Measurements from ENCODE around the gene TNFRSF8.
A peak's percentile ranks its signal among the peaks of the same experiment; 100 is the strongest.

Gene TNFRSF8

DNA sequence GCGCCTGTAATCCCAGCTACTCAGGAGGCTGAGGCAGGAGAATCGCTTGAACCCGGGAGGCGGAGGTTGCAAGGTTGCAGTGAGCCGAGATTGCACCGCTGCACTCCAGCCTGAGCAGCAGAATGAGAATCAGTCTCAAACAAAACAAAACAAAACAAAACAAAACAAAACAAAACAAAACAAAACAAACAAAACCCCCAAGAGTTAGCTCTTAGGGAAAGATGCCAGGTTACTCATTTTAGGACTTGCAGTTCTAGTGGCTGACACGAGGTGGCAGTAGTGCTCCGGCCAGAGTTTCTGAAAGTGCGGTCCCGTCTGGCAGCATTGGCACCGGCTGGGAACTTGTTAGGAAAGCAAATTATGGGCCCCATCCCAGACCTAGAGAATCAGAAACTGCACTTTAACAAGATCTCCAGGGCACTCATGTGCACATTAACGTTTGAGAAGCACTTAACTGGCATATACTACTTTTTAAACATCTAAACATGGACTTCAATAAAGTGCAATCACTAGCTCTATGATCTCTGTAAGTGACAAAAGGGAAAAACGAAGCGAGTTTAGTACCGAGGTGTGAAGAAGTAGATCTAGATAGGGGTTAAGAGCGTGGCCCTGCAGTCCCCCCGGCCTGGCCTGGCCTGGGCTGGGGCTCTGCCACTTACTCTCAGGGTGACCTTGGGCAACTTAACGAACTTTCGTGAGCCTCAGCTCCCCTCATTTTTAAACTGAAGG lies 61.8 kb downstream of the TNFRSF8 start:
- DNase-seq: peak; percentile 80

DNA sequence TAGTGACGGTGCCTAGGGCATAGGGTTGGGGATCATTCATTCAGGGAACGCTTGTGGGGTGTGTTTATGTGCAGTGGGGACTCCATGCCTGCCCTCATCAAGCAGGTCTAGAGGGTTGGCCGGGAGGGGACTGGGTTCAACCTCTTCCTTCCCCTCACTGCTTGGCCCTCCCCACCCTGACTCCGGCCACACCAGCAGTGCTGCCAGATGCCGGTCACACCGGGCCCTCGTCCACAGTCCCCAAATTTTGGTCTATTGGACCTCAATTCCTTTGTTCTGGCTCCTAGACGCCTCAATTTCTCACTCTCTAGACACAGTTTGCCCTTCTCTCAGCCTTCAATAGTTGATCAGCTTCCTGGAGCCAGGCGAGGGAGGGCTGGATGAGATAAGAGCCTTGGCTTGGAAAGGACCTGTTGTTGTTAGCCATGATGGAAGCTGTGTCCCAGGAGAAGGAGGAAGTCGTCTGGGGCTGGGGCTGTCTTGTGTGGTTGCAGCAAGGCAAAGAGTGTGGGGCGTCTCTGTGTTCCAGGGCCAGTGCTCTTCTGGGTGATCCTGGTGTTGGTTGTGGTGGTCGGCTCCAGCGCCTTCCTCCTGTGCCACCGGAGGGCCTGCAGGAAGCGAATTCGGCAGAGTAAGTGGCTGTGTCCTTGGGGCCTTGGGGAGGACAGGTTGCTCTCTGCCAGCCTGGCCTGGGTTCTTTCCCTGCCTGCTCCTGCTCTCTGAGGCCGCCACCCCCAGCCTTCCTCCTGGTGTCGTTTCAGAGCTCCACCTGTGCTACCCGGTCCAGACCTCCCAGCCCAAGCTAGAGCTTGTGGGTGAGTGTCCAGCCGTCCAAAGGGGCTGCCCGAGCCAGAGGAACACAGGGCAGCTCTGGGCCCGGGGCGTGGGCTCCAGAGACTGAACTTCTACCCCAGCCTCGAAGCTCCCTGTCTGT lies 62.6 kb downstream of the TNFRSF8 start:
- DNase-seq: no peak

DNA sequence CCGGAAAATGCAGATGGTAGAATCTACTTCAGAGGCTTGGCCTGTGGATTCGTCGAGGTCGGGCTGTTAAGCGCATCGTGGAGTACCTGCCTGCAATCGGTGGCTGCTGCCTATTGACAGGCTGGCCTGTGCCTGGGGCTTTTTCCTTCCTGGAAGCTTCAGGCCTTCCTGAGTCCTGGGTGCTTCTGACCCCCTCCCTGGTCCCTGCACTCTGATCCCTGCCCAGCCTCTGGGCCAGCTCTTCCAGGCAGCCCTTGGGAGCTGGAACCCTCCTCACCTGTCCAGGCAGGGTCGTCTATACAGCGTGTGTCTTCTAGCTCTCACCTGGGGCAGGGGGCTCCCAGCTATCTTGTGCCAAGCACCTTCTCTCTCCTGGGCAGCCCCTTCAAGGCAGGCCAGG lies 63.7 kb downstream of the TNFRSF8 start:
- DNase-seq: no peak

DNA sequence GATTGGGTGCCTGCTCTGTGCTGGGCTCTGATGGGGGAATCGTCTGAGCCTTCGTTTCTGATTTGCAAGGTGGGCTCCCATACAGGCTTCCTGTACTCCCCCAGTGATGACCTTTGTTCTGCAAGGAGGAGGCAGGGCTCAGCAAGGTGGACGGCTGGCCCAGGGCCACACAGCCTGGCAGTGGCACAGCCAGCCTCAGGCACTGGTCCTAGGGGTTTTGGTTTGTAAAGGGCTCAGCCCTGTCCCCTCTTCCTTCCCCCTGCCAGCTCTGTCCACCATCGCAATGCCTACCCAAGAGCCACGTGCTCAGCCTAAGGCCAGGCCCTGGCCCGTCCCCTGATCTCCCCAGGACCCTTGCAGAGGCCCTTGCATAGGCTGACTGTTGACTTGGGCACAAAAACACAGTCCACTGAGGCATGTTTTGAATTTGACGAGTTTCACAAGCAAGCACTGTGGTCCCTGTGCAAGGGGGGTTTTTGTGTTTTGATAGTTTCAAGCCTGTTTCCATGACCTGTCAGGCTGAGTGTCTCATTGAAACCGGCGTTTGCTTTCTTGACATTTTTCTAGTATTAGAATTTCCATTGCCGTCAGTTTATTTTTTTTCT lies 64.2 kb downstream of the TNFRSF8 start:
- DNase-seq: peak; percentile 57

DNA sequence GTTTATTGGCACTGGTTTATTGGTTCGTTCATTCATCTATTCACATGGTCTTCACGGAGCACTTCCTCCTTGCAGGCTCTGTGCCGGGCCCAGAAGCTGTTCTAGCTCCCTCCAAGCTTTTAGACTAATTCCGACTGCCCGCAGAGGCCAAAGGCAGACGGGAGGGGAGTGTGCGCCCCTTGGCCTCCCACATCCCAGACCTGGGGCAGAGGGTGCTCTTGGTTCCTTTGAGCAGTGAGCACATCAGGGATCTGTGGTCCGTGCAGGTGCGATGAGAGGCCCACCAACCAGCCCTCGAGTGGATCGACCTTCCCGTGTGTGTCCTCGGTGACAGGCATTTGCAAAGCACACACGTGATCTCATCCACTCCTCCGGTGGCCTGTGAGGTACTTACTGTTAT lies 65.0 kb downstream of the TNFRSF8 start:
- DNase-seq: peak; percentile 47

DNA sequence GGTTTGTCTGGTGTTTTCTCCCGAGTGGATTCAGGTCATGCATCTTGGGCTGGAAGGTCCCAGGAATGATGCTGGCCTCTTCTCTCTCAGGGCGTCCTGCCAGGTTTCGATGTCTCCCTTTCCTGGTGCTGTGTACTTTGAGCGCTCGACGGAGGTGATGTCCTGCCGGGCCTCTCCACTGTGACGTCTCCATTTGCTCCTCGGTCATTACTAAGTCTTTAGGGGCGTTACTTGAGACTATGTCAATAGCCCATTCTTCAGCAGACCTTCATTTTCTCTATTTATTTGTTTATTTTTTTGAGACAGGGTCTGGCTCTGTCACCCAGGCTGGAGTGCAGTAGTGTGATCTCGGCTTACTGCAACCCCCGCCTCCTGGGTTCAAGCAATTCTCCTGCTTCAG lies 66.5 kb downstream of the TNFRSF8 start:
- no peak for DNase-seq

DNA sequence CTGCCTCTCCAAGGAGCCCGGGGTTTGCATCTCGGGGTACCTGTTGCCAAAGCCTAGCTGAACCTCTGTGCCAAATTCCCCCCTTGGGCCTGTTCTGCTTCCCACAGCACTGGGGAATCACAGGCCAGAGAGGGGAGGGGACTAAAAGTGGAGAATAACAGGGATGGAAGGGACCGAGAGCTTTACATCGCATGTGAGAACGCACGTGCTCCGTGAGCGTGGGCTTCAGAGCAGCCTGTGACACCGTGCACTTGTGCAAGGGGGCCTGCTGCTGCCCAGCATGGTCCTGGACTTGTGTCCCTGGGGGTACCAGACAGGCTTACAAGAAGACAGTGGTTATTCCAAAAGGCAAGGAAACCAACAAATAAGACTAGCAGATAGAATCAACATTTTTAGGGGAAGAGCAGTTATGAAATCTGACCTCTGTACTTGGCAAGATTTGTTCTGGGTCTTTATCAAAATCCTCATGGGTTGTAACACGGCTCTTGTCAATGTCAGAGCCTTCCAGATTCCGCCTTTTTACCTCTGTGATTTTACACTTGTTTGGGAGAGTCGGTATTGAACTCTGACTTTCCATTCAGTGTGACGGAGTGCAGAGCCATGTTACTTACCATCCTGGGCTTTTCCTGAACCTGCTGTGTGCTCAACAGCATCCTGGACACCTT lies 67.5 kb downstream of the TNFRSF8 start:
- DNase-seq: no peak

DNA sequence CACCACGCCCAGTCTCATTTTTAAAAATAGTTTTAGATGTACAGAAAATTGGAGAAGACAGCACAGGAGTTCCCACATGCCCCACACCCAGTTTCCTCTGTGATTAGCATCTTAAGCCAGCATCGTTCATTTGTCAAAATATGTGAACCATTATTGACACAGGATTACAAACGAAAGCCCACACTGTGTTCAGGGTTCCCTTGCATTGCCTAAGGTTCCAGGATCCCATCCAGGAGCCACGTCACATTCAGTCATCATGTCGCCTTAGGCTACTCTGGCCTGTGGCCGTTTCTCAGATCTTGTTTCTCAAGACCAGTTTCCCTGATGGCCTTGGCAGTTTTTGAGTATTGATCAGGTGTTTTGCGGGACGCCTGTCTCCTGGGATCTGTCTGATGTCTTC lies 69.0 kb downstream of the TNFRSF8 start:
- DNase-seq: no peak

DNA sequence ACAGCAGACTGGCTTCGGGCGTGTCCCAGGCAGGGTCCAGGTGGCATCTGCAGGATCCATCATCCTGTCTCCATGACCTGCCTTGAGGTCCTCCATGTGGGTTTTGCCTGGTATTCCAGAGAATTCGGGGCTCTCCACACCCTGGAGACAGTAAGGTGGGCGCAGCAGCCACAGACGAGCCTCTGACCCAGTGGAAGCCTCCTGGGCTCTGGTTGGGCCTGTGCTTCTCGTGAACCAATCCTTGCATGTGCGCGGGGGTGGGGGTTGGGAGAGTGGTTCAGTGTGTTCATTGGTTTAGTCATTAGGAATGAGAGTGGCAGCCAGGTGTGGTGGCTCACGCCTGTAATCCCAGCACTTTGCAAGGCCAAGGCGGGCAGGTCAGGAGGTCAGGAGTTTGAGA lies 71.6 kb downstream of the TNFRSF8 start:
- DNase-seq: no peak

DNA sequence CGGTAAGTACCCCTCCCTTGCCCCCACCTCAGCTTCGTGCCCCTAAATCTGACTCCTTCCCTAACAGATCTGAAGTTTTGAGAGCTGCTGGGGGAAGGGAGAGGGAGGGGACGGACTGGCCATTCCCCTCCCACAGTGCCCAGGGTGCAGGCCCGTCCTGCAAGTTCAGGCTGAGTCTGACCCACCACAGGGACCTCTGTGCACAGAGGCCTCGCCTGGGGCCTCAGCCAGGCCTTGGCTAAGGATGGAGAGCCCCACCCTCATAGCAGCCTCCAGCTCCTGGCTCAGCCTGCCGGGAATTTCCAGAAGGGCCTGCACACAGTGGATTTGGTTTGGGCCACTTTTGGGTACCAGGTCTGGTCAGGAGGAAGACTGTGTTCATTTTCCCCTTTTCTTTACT lies 72.5 kb downstream of the TNFRSF8 start:
- DNase-seq: no peak

DNA sequence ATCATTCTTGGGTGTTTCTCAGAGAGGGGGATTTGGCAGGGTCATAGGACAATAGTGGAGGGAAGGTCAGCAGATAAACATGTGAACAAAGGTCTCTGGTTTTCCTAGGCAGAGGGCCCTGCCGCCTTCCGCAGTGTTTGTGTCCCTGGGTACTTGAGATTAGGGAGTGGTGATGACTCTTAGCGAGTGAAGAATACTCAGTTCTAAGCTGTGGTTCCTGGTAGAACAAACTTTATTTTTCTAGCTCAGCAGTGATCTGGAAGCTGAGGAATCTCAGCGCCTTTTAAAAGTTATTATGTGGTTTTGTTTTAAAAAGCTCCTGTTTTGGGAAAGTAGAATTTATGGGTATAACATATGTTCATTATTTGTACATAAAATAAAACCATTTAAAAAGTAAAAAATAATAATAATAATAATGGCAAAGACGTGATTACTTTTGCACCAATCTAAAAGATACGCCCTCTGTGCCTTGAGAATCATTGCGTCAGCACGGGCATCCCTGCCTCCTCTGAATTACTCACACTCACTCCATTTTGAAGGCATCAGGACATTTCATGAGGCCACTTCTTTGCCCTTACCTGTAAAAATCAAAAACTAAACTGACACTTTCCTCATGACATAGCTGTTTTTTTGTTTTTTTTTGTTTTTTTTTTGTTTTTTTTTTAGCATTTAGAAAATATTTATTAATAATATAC lies 74.0 kb downstream of the TNFRSF8 start:
- DNase-seq: no peak

DNA sequence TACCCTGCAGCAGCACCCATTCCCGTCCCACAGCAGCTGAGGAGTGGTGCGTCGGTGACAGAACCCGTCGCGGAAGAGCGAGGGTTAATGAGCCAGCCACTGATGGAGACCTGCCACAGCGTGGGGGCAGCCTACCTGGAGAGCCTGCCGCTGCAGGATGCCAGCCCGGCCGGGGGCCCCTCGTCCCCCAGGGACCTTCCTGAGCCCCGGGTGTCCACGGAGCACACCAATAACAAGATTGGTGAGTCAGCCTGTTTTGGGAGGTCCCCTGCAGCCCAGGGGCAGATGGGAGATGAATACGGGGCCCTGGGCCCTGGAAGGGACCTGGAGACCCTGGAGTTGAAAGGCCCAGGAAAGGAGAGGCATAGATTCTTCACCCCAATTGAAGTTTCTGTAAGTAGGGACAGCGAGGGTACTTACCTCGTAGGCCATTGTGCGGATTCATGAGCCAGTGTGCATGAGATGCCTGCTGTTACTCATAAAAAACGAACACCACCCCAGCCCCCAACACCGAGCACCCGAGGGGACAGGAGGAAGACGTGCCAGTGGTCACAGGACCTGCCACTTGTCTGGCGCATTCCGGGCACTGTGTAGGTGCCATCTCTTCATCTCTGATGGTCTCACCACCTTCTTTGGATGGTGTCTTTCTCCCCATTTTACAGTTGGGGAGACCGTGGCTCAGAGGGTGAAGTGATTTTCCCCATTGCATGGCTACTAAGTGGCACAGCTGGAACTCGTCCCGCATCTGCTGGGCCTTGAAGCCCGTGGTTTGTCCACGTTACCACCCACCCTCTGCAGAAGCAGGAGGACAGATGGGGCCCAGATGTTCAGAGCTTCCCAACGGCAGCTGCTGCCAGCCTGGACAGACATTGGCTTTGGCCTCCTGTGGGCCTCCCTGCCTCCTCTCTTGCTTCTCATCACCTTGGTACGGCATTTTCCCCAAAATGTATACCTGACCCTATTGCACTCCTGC lies 75.4 kb downstream of the TNFRSF8 start:
- no peak for DNase-seq

DNA sequence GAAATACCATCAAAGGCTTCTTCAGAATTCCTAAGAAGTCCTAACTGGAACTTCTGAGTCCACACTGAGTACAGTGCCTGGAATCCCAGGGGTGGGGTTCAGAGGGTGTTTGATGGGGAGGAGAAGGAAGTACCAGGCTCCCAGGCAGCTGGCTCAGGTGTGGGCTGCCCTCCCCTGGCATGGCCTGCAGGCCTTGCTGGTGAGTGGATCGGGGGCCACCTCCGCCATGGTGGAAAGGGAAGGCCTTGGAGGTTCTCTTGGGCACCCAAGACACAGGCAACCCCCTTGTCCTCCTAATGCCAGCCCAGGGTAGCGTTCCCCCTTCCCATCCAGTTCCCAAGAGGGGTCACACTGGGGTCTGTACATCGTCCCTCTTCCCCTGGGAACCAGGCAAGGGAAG lies 76.9 kb downstream of the TNFRSF8 start:
- no peak for DNase-seq

DNA sequence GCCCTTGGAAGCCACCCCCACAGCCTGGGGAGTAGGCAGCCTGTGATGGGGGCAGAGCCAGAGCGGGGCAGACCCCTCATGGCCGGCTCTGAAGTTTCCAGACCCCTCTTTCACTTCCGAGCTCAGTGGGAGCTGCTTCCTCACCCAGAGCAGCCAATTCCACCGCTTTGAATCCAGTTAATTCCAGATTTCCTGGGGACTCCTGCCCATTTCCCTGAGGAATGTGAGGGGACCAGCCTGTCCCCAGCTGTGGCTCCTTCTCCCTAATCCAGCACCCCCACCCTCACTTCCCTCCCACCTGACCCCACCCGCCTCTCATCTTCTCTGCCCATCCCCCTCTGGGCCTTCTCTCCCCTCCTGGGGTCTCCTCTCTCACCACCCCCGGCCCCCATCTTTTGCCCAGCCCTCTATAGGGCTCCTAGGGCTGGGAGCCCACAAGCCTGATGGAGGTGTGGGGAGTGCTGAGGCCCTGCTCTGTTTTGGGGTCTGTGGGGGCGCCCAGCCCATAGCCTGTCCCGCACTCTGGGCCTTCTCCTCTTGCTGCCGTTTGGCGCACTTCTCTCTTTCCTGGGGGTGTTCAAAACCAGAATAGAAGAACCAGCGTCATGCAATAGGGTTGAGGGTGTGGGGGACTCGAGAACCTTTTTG lies 77.5 kb downstream of the TNFRSF8 start:
- no peak for DNase-seq

DNA sequence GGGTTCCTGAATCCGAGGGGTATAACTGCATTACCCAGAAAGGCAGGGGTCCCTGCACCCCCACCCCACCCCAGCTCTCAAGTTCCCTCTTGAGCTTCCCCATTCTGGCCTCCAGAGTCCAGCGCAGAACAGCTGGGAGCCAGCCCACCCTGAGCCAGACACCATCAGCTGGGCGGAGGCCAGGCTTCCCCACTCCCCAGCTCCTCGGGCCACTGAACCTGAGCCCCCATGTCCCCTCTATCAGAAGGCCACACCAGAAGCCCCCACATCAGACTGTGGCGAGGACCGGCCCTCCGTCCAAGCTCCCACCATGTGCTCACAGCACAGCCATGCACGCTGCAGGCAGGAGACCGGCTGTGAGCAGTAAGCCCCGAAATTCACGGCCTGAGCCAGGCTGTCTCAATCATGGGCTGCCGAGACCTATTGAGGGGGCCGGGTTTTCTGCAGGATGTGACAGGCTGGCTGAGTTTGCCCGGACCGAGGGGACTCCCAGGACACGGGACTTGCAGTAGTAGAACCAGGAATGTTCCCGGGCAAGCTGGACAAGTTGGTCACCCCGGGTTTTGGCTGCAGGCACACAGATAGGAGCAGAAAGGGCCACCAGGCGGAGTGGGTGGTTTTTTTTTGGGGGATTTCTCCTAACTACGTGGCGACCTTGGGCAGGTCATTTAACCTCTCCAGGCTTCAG lies 78.2 kb downstream of the TNFRSF8 start:
- no peak for DNase-seq

DNA sequence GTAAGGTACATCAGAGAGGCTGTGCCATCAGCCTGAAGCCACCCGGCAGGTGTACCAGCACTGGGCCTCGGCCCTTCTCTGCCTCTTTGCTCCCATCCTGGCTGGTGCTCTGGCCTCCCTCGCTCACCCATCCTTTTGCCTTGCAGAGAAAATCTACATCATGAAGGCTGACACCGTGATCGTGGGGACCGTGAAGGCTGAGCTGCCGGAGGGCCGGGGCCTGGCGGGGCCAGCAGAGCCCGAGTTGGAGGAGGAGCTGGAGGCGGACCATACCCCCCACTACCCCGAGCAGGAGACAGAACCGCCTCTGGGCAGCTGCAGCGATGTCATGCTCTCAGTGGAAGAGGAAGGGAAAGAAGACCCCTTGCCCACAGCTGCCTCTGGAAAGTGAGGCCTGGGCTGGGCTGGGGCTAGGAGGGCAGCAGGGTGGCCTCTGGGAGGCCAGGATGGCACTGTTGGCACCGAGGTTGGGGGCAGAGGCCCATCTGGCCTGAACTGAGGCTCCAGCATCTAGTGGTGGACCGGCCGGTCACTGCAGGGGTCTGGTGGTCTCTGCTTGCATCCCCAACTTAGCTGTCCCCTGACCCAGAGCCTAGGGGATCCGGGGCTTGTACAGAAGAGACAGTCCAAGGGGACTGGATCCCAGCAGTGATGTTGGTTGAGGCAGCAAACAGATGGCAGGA lies 79.2 kb downstream of the TNFRSF8 start:
- no peak for DNase-seq

DNA sequence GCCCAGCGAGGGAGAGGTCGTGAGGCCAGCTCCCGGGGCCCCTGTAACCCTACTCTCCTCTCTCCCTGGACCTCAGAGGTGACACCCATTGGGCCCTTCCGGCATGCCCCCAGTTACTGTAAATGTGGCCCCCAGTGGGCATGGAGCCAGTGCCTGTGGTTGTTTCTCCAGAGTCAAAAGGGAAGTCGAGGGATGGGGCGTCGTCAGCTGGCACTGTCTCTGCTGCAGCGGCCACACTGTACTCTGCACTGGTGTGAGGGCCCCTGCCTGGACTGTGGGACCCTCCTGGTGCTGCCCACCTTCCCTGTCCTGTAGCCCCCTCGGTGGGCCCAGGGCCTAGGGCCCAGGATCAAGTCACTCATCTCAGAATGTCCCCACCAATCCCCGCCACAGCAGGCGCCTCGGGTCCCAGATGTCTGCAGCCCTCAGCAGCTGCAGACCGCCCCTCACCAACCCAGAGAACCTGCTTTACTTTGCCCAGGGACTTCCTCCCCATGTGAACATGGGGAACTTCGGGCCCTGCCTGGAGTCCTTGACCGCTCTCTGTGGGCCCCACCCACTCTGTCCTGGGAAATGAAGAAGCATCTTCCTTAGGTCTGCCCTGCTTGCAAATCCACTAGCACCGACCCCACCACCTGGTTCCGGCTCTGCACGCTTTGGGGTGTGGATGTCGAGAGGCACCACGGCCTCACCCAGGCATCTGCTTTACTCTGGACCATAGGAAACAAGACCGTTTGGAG lies 80.0 kb downstream of the TNFRSF8 start:
- DNase-seq: no peak

DNA sequence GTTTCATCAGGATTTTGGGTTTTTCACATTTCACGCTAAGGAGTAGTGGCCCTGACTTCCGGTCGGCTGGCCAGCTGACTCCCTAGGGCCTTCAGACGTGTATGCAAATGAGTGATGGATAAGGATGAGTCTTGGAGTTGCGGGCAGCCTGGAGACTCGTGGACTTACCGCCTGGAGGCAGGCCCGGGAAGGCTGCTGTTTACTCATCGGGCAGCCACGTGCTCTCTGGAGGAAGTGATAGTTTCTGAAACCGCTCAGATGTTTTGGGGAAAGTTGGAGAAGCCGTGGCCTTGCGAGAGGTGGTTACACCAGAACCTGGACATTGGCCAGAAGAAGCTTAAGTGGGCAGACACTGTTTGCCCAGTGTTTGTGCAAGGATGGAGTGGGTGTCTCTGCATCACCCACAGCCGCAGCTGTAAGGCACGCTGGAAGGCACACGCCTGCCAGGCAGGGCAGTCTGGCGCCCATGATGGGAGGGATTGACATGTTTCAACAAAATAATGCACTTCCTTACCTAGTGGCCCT lies 80.6 kb downstream of the TNFRSF8 start:
- no peak for DNase-seq

DNA sequence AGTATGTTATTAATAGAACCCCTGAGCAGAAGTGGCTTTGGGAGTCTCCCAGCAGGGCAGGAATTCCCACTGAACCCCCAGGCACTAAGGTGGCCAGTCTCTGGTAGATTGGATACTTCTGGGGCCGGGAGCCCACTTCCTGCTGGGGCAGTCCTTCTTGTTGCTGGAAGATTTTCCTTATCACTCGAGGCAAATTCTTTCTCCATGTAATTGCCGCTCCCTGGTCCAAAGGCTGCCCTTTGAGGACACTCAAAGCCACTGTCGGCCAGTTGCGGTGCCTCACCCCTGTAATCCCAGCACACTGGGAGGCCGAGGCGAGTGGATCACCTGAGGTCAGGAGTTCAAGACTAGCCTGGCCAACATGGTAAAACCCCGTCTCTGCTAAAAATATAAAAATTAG lies 81.1 kb downstream of the TNFRSF8 start:
- DNase-seq: no peak

Measured in activated CD4-positive, CD25-positive, alpha-beta regulatory T cell treated with anti-CD3 and anti-CD28 coated beads, Interleukin-2, amount 50 U/mL, for 72 hours (primary cell).